Smooth muscle cell (in vitro differentiated cells): ENCODE measurements around the gene JAZF1. TPM values are rescaled to one million over a fixed set of nuclear protein-coding genes. Genes with fewer than 3 reads are reported as not detected.

Experiments
- DNase-seq: peaks from one replicate; lab custom pipeline; 2025; ENCODE audit not compliant: unreplicated experiment; lab: John Stamatoyannopoulos, UW
- H2AFZ ChIP-seq: fragments of 200-600 bp; sonication (generic); 2 replicates; pipeline ENCODE4 v1.6.0; 2016; ENCODE audit warnings: antibody characterized with exemption, low read depth, mild to moderate bottlenecking
- H3F3A ChIP-seq: fragments of 200-600 bp; sonication (generic); 2 replicates; pipeline ENCODE4 v1.6.0; 2017; ENCODE audit warnings: antibody characterized with exemption, low read depth
- H3K27ac ChIP-seq: fragments of 200-600 bp; sonication (generic); 2 replicates; pipeline ENCODE4 v1.5.1; 2016; ENCODE audit warnings: low read depth, mild to moderate bottlenecking
- H3K27me3 ChIP-seq: fragments of 200-600 bp; sonication (generic); 2 replicates; pipeline ENCODE4 v1.6.1; 2016; ENCODE audit warnings: low read depth, mild to moderate bottlenecking
- H3K36me3 ChIP-seq: fragments of 200-600 bp; sonication (generic); 2 replicates; pipeline ENCODE4 v1.5.1; 2016; ENCODE audit warnings: low read depth
- H3K4me1 ChIP-seq: fragments of 200-600 bp; sonication (generic); 2 replicates; pipeline ENCODE4 v1.5.1; 2016; ENCODE audit warnings: low read depth
- H3K4me2 ChIP-seq: fragments of 200-600 bp; sonication (generic); 2 replicates; pipeline ENCODE4 v1.6.0; 2016; ENCODE audit warnings: mild to moderate bottlenecking
- H3K4me3 ChIP-seq: fragments of 200-600 bp; sonication (generic); 2 replicates; pipeline ENCODE4 v1.5.1; 2016; ENCODE audit warnings: mild to moderate bottlenecking
- H3K79me2 ChIP-seq: fragments of 200-600 bp; sonication (generic); 2 replicates; pipeline ENCODE4 v1.6.0; 2016; ENCODE audit warnings: low read depth, mild to moderate bottlenecking
- H3K9ac ChIP-seq: fragments of 200-600 bp; sonication (generic); 2 replicates; pipeline ENCODE4 v1.6.0; 2016; ENCODE audit warnings: low read depth
- H3K9me3 ChIP-seq: fragments of 200-600 bp; sonication (generic); replicated peaks from 2 replicates; pipeline ENCODE4 v1.5.1; 2016; ENCODE audit warnings: low read depth
- H4K20me1 ChIP-seq: fragments of 200-600 bp; sonication (generic); 2 replicates; pipeline ENCODE4 v1.6.0; 2016; ENCODE audit warnings: low read depth
- CTCF ChIP-seq: fragments of 200-600 bp; sonication (generic); IDR thresholded peaks from 2 replicates; pipeline ENCODE4 v1.5.1; 2017; ENCODE audit warnings: borderline replicate concordance, mild to moderate bottlenecking, antibody characterized with exemption; ENCODE audit not compliant: insufficient read depth, poor library complexity, severe bottlenecking
- WGBS: methylation state at CpG from one replicate; pipeline ENCODE4 v1.1.7; 2016; ENCODE audit warnings: low lambda C conversion rate; 5-methylcytosine and 5-hydroxymethylcytosine counted together
- polyA plus RNA-seq: library from polyadenylated mRNA; unstranded; fragments of >200 nt; fragmentation: Nextera tagmentation; extraction: Ambion mirVana; gene quantifications from 2 replicates; pipeline ENCODE4 v1.2.1, GENCODE V29; 2016
- total RNA-seq: library from RNA; depleted of rRNA; stranded (reverse); fragments of >200 nt; gene quantifications from 2 replicates; pipeline ENCODE4 v1.2.3, GENCODE V29; 2014

Gene JAZF1
- total and polyA plus RNA-seq, 2 experiments from 2014 or later: 17.4 to 18.0 TPM

GRCh38 chr7:28170701-28171100 is 9.9 kb downstream of the JAZF1 start:
- H3K9me3 ChIP-seq: no peaks in the 10 kb centered on the region
- H3K4me3 ChIP-seq: no peak overlapping the region
- H3K36me3 ChIP-seq: no peaks in the 10 kb centered on the region
- peaks cover 37% of the 10 kb centered on the region for H3K79me2 ChIP-seq
- H3K4me1 ChIP-seq: peaks cover 5% of the 10 kb centered on the region
- 95% methylated on average over 6 of the region's 6 CpGs for WGBS
- no peak for TF ChIP-seq CTCF
- no peak overlapping the region for H2AFZ ChIP-seq
- no peak for DNase-seq
- no peak overlapping the region for H3K27ac ChIP-seq
- no peaks in the 10 kb centered on the region for H3K27me3 ChIP-seq
- peaks cover 16% of the 10 kb centered on the region for H3F3A ChIP-seq
- no peaks in the 10 kb centered on the region for H4K20me1 ChIP-seq
- no peak overlapping the region for H3K9ac ChIP-seq
- H3K4me2 ChIP-seq: no peak overlapping the region

GRCh38 chr7:28169230-28169629 is 11.4 kb downstream of the JAZF1 start:
- Histone ChIP-seq H3K9me3 (no peaks in the 10 kb centered on the region), H3K4me2 (no peak overlapping the region), H3F3A (peaks cover 23% of the 10 kb centered on the region), H3K36me3 (no peaks in the 10 kb centered on the region), H3K27ac (no peak overlapping the region), H2AFZ (no peak overlapping the region), H3K79me2 (peaks cover 31% of the 10 kb centered on the region), H3K27me3 (no peaks in the 10 kb centered on the region), H3K9ac (no peak overlapping the region), H3K4me1 (peaks cover 9% of the 10 kb centered on the region), H3K4me3 (no peak overlapping the region), H4K20me1 (no peaks in the 10 kb centered on the region)
- DNase-seq: no peak
- 4% methylated on average over 1 of the region's 1 CpG for WGBS
- no peak for TF ChIP-seq CTCF

GRCh38 chr7:28168393-28169158 is 12.0 kb downstream of the JAZF1 start:
- no peak for DNase-seq
- no peaks in the 10 kb centered on the region for H4K20me1 ChIP-seq
- H3F3A ChIP-seq: peaks cover 27% of the 10 kb centered on the region
- H3K36me3 ChIP-seq: no peaks in the 10 kb centered on the region
- H3K27me3 ChIP-seq: no peaks in the 10 kb centered on the region
- no peak for TF ChIP-seq CTCF
- 96% methylated on average over 5 of the region's 5 CpGs for WGBS
- no peak overlapping the region for H3K4me2 ChIP-seq
- no peak overlapping the region for H3K9ac ChIP-seq
- H2AFZ ChIP-seq: no peak overlapping the region
- H3K79me2 ChIP-seq: peaks cover 31% of the 10 kb centered on the region
- no peaks in the 10 kb centered on the region for H3K9me3 ChIP-seq
- H3K27ac ChIP-seq: no peak overlapping the region
- H3K4me1 ChIP-seq: peaks cover 9% of the 10 kb centered on the region
- no peak overlapping the region for H3K4me3 ChIP-seq
